GM12891 (cell line): ENCODE results near the gene EIF5A.

Experiments
- POLR2A ChIP-seq: IDR thresholded peaks from 2 replicates; pipeline ENCODE4 v1.6.1; 2011; ENCODE audit warnings: low read depth, low read length, control low read depth
- POLR2AphosphoS5 ChIP-seq: IDR thresholded peaks from 2 replicates; pipeline ENCODE4 v1.6.1; 2011; ENCODE audit warnings: low read depth, low read length, control low read depth
- TAF1 ChIP-seq: IDR thresholded peaks from 2 replicates; pipeline ENCODE4 v1.6.1; 2011; ENCODE audit warnings: low read depth, low read length, control low read depth

DNA sequence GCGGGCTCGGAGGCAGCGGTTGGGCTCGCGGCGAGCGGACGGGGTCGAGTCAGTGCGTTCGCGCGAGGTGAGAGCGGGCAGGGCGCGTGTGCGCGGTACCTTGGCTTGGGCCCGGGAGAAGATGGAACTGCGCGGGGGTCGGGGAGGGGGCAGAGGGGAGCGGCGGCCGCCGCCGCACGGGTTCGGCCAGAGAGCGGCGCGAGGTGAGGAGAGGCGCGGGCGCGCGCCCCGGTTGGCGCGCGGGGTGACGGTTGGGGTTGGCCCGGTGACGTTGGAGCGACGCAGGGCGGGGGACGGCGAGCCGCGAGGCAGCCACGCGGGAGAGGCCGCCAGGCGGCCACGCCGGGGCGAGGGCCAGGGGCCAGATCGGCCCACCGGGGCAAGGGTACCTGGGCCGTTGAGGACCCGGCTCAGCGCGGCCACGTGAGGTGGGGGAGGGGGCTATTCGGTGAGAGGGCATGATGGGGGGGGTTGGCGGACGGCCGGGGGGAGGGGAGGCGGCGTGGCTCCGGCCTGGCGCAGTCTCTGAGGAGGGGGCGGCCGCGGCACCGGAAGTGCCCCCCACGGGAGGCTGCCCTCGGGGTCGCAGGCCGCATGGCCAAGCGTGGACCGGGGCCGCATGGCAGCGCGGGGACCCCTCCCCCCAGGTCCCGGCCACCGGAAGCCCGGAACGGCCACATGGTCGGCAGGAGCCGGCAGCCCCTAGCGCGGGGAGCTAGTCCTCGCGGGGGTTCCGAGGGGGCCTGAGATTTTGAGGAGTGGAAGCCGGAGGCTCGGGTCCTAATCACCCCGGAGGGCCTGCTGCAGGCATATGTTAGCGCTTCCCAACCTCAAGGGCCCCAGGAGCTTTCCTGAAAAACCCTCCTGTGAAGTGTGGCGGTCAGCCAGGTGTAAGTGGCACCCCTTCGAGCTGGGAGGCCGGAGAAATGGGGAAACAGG is 527 bp downstream of the EIF5A start:
- TF ChIP-seq POLR2A (0 out of 2 replicates have a peak, but pooled peaks have one; percentile 8), POLR2AphosphoS5 (no peak), TAF1 (no peak)
